D721Med (cell line): ENCODE data around the gene CCDC27.

ENCODE experiments used
- DNase-seq: peaks from one replicate; pipeline ENCODE4 v3.0.0; 2011; ENCODE audit warnings: low spot score; ENCODE audit not compliant: insufficient read length
- FAIRE-seq: peaks from 2 replicates; lab custom pipeline; 2011; peaks lifted over from hg19 to GRCh38; lab: Jason Lieb, UNC
- TF ChIP-seq, protein P1 (sequence below): IDR thresholded peaks from 2 replicates; pipeline ENCODE4 v1.5.1; 2012; ENCODE audit warnings: mild to moderate bottlenecking, control low read depth; ENCODE audit not compliant: insufficient read depth; ENCODE audit errors: missing control alignments

CCDC27 gene

DNA sequence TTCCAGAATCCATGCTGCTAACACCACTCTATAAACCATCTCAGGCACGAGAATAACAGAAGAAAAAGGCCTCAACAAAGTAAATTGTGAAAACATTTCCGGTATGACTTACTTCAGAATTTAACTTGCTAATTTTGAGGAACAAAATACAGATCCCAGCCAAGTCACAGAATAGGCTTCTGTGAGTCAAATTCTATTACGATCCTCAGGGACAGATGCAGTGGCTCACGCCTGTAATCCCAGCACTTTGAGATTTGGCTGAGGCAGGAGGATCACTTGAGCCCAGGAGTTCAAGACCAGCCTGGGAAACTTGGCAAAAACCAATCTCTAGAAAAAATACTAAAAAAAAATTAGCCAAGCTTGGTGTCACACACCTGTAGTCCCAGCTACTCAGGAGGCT lies 8.8 kb upstream of the CCDC27 start:
- no peak for DNase-seq
- no peak for FAIRE-seq
- TF ChIP-seq, protein P1, sequence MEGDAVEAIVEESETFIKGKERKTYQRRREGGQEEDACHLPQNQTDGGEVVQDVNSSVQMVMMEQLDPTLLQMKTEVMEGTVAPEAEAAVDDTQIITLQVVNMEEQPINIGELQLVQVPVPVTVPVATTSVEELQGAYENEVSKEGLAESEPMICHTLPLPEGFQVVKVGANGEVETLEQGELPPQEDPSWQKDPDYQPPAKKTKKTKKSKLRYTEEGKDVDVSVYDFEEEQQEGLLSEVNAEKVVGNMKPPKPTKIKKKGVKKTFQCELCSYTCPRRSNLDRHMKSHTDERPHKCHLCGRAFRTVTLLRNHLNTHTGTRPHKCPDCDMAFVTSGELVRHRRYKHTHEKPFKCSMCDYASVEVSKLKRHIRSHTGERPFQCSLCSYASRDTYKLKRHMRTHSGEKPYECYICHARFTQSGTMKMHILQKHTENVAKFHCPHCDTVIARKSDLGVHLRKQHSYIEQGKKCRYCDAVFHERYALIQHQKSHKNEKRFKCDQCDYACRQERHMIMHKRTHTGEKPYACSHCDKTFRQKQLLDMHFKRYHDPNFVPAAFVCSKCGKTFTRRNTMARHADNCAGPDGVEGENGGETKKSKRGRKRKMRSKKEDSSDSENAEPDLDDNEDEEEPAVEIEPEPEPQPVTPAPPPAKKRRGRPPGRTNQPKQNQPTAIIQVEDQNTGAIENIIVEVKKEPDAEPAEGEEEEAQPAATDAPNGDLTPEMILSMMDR, result no peak

DNA sequence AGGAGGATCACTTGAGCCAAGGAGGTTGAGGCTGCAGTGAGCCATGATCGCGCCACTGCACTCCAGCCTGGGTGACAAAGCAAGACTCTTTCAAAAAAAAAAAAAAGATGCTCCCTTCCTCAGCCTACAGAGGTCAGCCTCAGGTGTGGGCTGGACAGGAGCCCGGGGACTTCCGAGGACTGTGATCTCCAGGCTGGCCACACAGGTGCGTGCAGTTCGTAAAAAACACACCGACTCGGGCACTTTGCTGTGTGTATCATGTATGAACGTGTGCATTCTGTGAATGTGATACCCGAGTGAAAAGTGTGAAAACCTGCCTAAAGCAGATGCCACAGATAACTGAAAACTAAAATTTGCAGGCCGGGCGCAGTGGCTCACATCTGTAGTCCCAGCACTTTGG lies 8.4 kb upstream of the CCDC27 start:
- no peak for FAIRE-seq
- TF ChIP-seq, protein P1, result no peak

DNA sequence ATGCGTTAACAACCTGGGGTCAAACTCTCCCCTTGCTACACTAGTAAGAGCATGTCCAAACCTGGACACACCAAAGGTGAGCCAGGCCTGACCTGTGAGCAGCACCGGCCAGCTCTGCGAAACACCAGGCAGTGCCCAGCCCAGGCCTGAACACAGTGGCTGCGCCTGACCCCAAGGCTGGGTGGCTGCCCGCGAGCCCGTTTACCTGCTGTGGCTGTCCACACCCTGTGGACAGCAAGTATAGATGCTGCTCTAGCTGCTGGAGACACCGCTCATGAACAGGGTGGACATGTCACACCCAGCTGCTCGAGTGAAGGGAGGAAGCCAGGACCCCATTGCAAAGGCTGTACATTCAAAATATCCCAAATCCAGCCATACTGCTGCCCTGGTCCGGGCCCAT lies 7.6 kb upstream of the CCDC27 start:
- TF ChIP-seq, protein P1, result no peak
- FAIRE-seq (no peak), DNase-seq (no peak)

More for the DNA sequence above, 8.4 kb upstream of the CCDC27 start:
- DNase-seq, result no peak

GRCh38 chr1:3745071-3745470 lies 7.2 kb upstream of the CCDC27 start:
- FAIRE-seq (no peak), DNase-seq (no peak)
- TF ChIP-seq, protein P1, result no peak

- no peak for DNase-seq
- TF ChIP-seq, protein P1, result no peak
- no peak for FAIRE-seq
Observed at GRCh38 chr1:3745590-3746381, 6.5 kb upstream of the CCDC27 start.

DNA sequence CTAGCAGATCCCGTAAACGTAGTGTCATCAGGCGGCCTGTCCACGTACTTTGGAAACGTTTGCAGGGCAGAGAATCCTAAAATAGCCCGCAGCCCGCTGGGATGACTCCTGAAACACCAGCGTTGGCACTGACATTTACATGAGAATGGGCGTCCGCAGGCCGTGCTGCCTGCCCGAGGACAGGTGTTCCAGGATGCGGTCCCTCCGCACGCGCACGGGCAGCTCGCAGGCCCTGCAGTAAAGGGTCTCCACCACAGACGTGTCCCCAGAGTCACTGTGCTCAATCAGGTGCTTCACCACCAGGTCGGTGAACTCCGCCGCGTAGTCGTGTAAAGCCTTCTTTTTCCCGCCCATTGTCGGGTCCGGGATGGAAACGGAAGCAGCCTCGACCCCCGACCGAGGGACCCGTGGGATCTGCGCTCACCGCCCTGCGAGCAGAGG lies 5.8 kb upstream of the CCDC27 start:
- no peak for FAIRE-seq
- TF ChIP-seq, protein P1, result no peak
- no peak for DNase-seq
